GM19372 (cell line): Measurements from ENCODE around the gene CATSPERD.
"Not testable (repeated sequence)": the region's sequence is repeated elsewhere in the genome, so short reads cannot be mapped to it uniquely, and the experiment has no call there.

ENCODE experiments used
- ATAC-seq: cut with Tn5 transposase; IDR thresholded peaks from one replicate; pipeline ENCODE4 v1.9.1; 2021; ENCODE audit warnings: mild to moderate bottlenecking, low read depth, moderate library complexity; ENCODE audit not compliant: unreplicated experiment

Gene CATSPERD

GRCh38 chr19:5684694-5685430 is 35.6 kb upstream of the CATSPERD start:
- no peak for ATAC-seq

GRCh38 chr19:5686326-5686646 is 34.2 kb upstream of the CATSPERD start:
- ATAC-seq, result no peak

- peak; percentile 53 for ATAC-seq
Measured at GRCh38 chr19:5686647-5687359, 33.6 kb upstream of the CATSPERD start.

- ATAC-seq, result no peak
Measured at GRCh38 chr19:5687360-5688198, 32.9 kb upstream of the CATSPERD start.

- not testable (repeated sequence) for ATAC-seq
Measured at GRCh38 chr19:5688262-5688881, 32.1 kb upstream of the CATSPERD start.

GRCh38 chr19:5690125-5690954 is 30.1 kb upstream of the CATSPERD start, which contains the start of gene RPL36:
RPL36 (plus strand) TSS chr19:5690295; CDS start chr19:5690508, 213 bp downstream.
- ATAC-seq, result peak; percentile 43

GRCh38 chr19:5690955-5691821 is 29.2 kb upstream of the CATSPERD start:
- ATAC-seq, result no peak

GRCh38 chr19:5691822-5692722 is 28.4 kb upstream of the CATSPERD start:
- ATAC-seq, result no peak

GRCh38 chr19:5692723-5693194 is 27.7 kb upstream of the CATSPERD start:
- ATAC-seq, result no peak

GRCh38 chr19:5693195-5694166 is 27.0 kb upstream of the CATSPERD start:
- ATAC-seq, result no peak

- ATAC-seq, result no peak
Measured at GRCh38 chr19:5694167-5694955, 26.1 kb upstream of the CATSPERD start.

- ATAC-seq, result no peak
Measured at GRCh38 chr19:5694956-5695648, 25.3 kb upstream of the CATSPERD start.

GRCh38 chr19:5695649-5696195 is 24.7 kb upstream of the CATSPERD start:
- ATAC-seq, result no peak

- no peak for ATAC-seq
Measured at GRCh38 chr19:5696196-5697021, 24.0 kb upstream of the CATSPERD start.
